Activated T-cell treated with anti-CD3 and anti-CD28 coated beads for 1 hour (primary cell): ENCODE measurements around the gene RAB6B.

Source experiments
- DNase-seq: peaks from one replicate; pipeline ENCODE4 v3.0.0-alpha.2; 2020; ENCODE audit warnings: low read depth

The RAB6B gene

GRCh38 chr3:133880886-133881455 is 14.7 kb downstream of the RAB6B start:
- no peak for DNase-seq

- no peak for DNase-seq
These were observed 15.4 kb downstream of the RAB6B start for GRCh38 chr3:133880287-133880686.

GRCh38 chr3:133878518-133878917 is 17.2 kb downstream of the RAB6B start:
- DNase-seq: no peak

GRCh38 chr3:133877221-133877620 is 18.5 kb downstream of the RAB6B start:
- no peak for DNase-seq

GRCh38 chr3:133874761-133875438 is 20.8 kb downstream of the RAB6B start:
- DNase-seq: no peak

- DNase-seq: no peak
These were observed 21.3 kb downstream of the RAB6B start for GRCh38 chr3:133874344-133874743.

GRCh38 chr3:133872781-133873180 is 22.9 kb downstream of the RAB6B start:
- no peak for DNase-seq

- DNase-seq: no peak
These were observed 23.5 kb downstream of the RAB6B start for GRCh38 chr3:133872161-133872560.

GRCh38 chr3:133871368-133872090 is 24.2 kb downstream of the RAB6B start:
- DNase-seq: no peak

GRCh38 chr3:133870822-133871221 is 24.9 kb downstream of the RAB6B start:
- DNase-seq: no peak

GRCh38 chr3:133869586-133869985 is 26.1 kb downstream of the RAB6B start:
- DNase-seq: no peak

GRCh38 chr3:133868758-133869475 is 26.8 kb downstream of the RAB6B start:
- DNase-seq: no peak

GRCh38 chr3:133868186-133868585 is 27.5 kb downstream of the RAB6B start:
- DNase-seq: no peak

GRCh38 chr3:133866141-133866540 is 29.5 kb downstream of the RAB6B start:
- no peak for DNase-seq

GRCh38 chr3:133865136-133865855 is 30.4 kb downstream of the RAB6B start:
- no peak for DNase-seq

GRCh38 chr3:133864616-133865015 is 31.1 kb downstream of the RAB6B start:
- no peak for DNase-seq

GRCh38 chr3:133863911-133864310 is 31.8 kb downstream of the RAB6B start:
- no peak for DNase-seq

GRCh38 chr3:133862161-133862560 is 33.5 kb downstream of the RAB6B start:
- DNase-seq: no peak

GRCh38 chr3:133860519-133860918 is 35.2 kb downstream of the RAB6B start:
- no peak for DNase-seq

- no peak for DNase-seq
These were observed 36.1 kb downstream of the RAB6B start for GRCh38 chr3:133859381-133860234.

GRCh38 chr3:133857767-133858166 is 37.9 kb downstream of the RAB6B start:
- no peak for DNase-seq
